NCI-H1417 (cell line): ENCODE results near the gene GRIK3.
"Not testable (repeated sequence)": the region's sequence is repeated elsewhere in the genome, so short reads cannot be mapped to it uniquely, and the experiment has no call there.

Experiments used
- DNase-seq, 3 experiments: peaks; one replicate each; lab custom pipeline; 2025; lab: John Stamatoyannopoulos, UW

GRIK3 gene

GRCh38 chr1:37034121-37035013, at the start of gene GRIK3:
TSS of gene GRIK3 (minus strand) at chr1:37034515. CDS start at chr1:37034108, 407 bp downstream.
- peak; percentile 76 to 94 (median 91) for DNase-seq

- no peak for DNase-seq
Measured at GRCh38 chr1:37084013-37084412, 49.7 kb upstream of the GRIK3 start.

- no peak for DNase-seq
Measured at GRCh38 chr1:37083603-37084002, 49.3 kb upstream of the GRIK3 start.

GRCh38 chr1:37080296-37080986, 46.1 kb upstream of the GRIK3 start:
- DNase-seq, result not testable (repeated sequence)

GRCh38 chr1:37078866-37079265, 44.6 kb upstream of the GRIK3 start:
- no peak for DNase-seq

GRCh38 chr1:37076168-37076567, 41.9 kb upstream of the GRIK3 start:
- DNase-seq, result no peak

GRCh38 chr1:37073854-37074379, 39.6 kb upstream of the GRIK3 start:
- DNase-seq, result peak in 2 of 3 experiments; percentile 40 to 88

- peak in 1 of 3 experiments; percentile 21 for DNase-seq
Measured at GRCh38 chr1:37073152-37073853, 39.0 kb upstream of the GRIK3 start.

- DNase-seq, result no peak
Measured at GRCh38 chr1:37071829-37072228, 37.5 kb upstream of the GRIK3 start.

- no peak for DNase-seq
Measured at GRCh38 chr1:37070126-37070525, 35.8 kb upstream of the GRIK3 start.

GRCh38 chr1:37069406-37069805, 35.1 kb upstream of the GRIK3 start:
- no peak for DNase-seq

- peak in 1 of 3 experiments; percentile 23 for DNase-seq
Measured at GRCh38 chr1:37068897-37069296, 34.6 kb upstream of the GRIK3 start.

- no peak for DNase-seq
Measured at GRCh38 chr1:37068260-37068659, 33.9 kb upstream of the GRIK3 start.

- no peak for DNase-seq
Measured at GRCh38 chr1:37064039-37064438, 29.7 kb upstream of the GRIK3 start.

- no peak for DNase-seq
Measured at GRCh38 chr1:37059346-37059745, 25.0 kb upstream of the GRIK3 start.

GRCh38 chr1:37058424-37058988, 24.2 kb upstream of the GRIK3 start:
- no peak for DNase-seq

GRCh38 chr1:37056325-37056724, 22.0 kb upstream of the GRIK3 start:
- peak; percentile 29 to 88 (median 75) for DNase-seq

- peak in 2 of 3 experiments; percentile 55 to 84 for DNase-seq
Measured at GRCh38 chr1:37055631-37056030, 21.3 kb upstream of the GRIK3 start.

GRCh38 chr1:37053173-37053572, 18.9 kb upstream of the GRIK3 start:
- DNase-seq, result no peak

GRCh38 chr1:37052120-37052519, 17.8 kb upstream of the GRIK3 start:
- no peak for DNase-seq

- DNase-seq, result peak in 1 of 3 experiments; percentile 12
Measured at GRCh38 chr1:37051346-37051745, 17.0 kb upstream of the GRIK3 start.

- no peak for DNase-seq
Measured at GRCh38 chr1:37047542-37047941, 13.2 kb upstream of the GRIK3 start.
